ENCODE data around the gene PVALEF. TPM values are rescaled to one million over a fixed set of nuclear protein-coding genes. Genes with fewer than 3 reads are reported as not detected.

The PVALEF gene
- total RNA-seq, 4 donors from 2014 or later = not detected

- intact Hi-C loops (cut with DNase I) = no loop called here
- peaks cover 0 to 5% (median 0%) of the 10 kb centered on the region in 4 donors for H3K36me3 ChIP-seq
- peaks cover 0 to 9% (median 1%) of the 10 kb centered on the region in 4 donors for H3K4me1 ChIP-seq
- TF ChIP-seq CTCF (IDR thresholded peaks at IDR 0.05) = no peak
- no peak for TF ChIP-seq POLR2AphosphoS5 (IDR thresholded peaks at IDR 0.05)
- TF ChIP-seq EP300 (IDR thresholded peaks at IDR 0.05) = no peak
- TF ChIP-seq POLR2A (IDR thresholded peaks at IDR 0.05; ENCODE audit: low read depth) = no peak
- DNase-seq (ENCODE audit: extremely low spot score) = no peak
- no peak overlapping the region for H3K4me3 ChIP-seq
- WGBS = 83% methylated on average over 26 of the region's 28 CpGs
- no peak overlapping the region for H3K27ac ChIP-seq (replicated peaks in 1 of 4)
- H3K27me3 ChIP-seq = no peaks in the 10 kb centered on the region
- H3K9me3 ChIP-seq = no peaks in the 10 kb centered on the region
These were observed 29.6 kb upstream of the PVALEF start for GRCh38 chr17:81135505-81136278.

- peaks cover 0 to 5% (median 0%) of the 10 kb centered on the region in 4 donors for H3K36me3 ChIP-seq
- peaks cover 0 to 9% (median 1%) of the 10 kb centered on the region in 4 donors for H3K4me1 ChIP-seq
- no peak overlapping the region for H3K4me3 ChIP-seq
- DNase-seq (ENCODE audit: extremely low spot score) = no peak
- intact Hi-C loops (cut with DNase I) = no loop called here
- H3K9me3 ChIP-seq = no peaks in the 10 kb centered on the region
- TF ChIP-seq CTCF (IDR thresholded peaks at IDR 0.05) (no peak), POLR2A (IDR thresholded peaks at IDR 0.05; ENCODE audit: low read depth) (no peak), POLR2AphosphoS5 (IDR thresholded peaks at IDR 0.05) (no peak), EP300 (IDR thresholded peaks at IDR 0.05) (no peak)
- 88% methylated on average over 8 of the region's 8 CpGs for WGBS
- H3K27me3 ChIP-seq = no peaks in the 10 kb centered on the region
- no peak overlapping the region for H3K27ac ChIP-seq (replicated peaks in 1 of 4)
These were observed 28.9 kb upstream of the PVALEF start for GRCh38 chr17:81136366-81136765.

GRCh38 chr17:81137248-81137647 lies 28.1 kb upstream of the PVALEF start:
- peaks cover 0 to 11% (median 2%) of the 10 kb centered on the region in 4 donors for H3K4me1 ChIP-seq
- H3K27ac ChIP-seq (replicated peaks in 1 of 4) = no peak overlapping the region
- DNase-seq (ENCODE audit: extremely low spot score) = no peak
- no peaks in the 10 kb centered on the region for H3K9me3 ChIP-seq
- H3K36me3 ChIP-seq = peaks cover 0 to 5% (median 0%) of the 10 kb centered on the region in 4 donors
- H3K27me3 ChIP-seq = no peaks in the 10 kb centered on the region
- H3K4me3 ChIP-seq = no peak overlapping the region
- WGBS = 88% methylated on average over 8 of the region's 13 CpGs
- TF ChIP-seq POLR2A (IDR thresholded peaks at IDR 0.05; ENCODE audit: low read depth) = no peak
- no peak for TF ChIP-seq CTCF (IDR thresholded peaks at IDR 0.05)
- TF ChIP-seq POLR2AphosphoS5 (IDR thresholded peaks at IDR 0.05) = no peak
- TF ChIP-seq EP300 (IDR thresholded peaks at IDR 0.05) = no peak
- intact Hi-C loops (cut with DNase I) = no loop called here

- Histone ChIP-seq H3K36me3 (peaks cover 0 to 5% (median 0%) of the 10 kb centered on the region in 4 donors), H3K9me3 (no peaks in the 10 kb centered on the region), H3K27me3 (no peaks in the 10 kb centered on the region), H3K4me3 (no peak overlapping the region), H3K4me1 (peaks cover 7 to 19% (median 9%) of the 10 kb centered on the region in 4 donors), H3K27ac (replicated peaks in 1 of 4) (no peak overlapping the region)
- 90% methylated on average over 15 of the region's 15 CpGs for WGBS
- TF ChIP-seq CTCF (IDR thresholded peaks at IDR 0.05) = no peak
- no peak for TF ChIP-seq EP300 (IDR thresholded peaks at IDR 0.05)
- TF ChIP-seq POLR2A (IDR thresholded peaks at IDR 0.05; ENCODE audit: low read depth) = no peak
- TF ChIP-seq POLR2AphosphoS5 (IDR thresholded peaks at IDR 0.05) = no peak
- intact Hi-C loops (cut with DNase I) = no loop called here
- DNase-seq (ENCODE audit: extremely low spot score) = no peak
These were observed 27.2 kb upstream of the PVALEF start for GRCh38 chr17:81138083-81138482.

All from esophagus muscularis mucosa (tissue), 4 donors.